Measurements from ENCODE around the gene SIGLEC6. TPM values are rescaled to one million over a fixed set of nuclear protein-coding genes. Genes with fewer than 3 reads are reported as not detected.

The SIGLEC6 gene
- total and polyA plus RNA-seq, 3 experiments from 2014 or later: not detected

GRCh38 chr19:51473009-51473707 lies 58.3 kb downstream of the SIGLEC6 start:
- Histone ChIP-seq H3K36me3 (ENCODE audit: insufficient read depth, low read length) (no peaks in the 10 kb centered on the region), H3K4me3 (ENCODE audit: low read length) (no peak overlapping the region), H3K9me3 (ENCODE audit: low read length) (no peaks in the 10 kb centered on the region), H3K27me3 (ENCODE audit: insufficient read depth, low read length, poor library complexity, severe bottlenecking) (no peaks in the 10 kb centered on the region), H3K4me1 (ENCODE audit: insufficient read depth, low read length) (no peaks in the 10 kb centered on the region), H3K27ac (ENCODE audit: low read depth, low read length) (no peak overlapping the region)
- Mint-ChIP-seq H3K4me3 (no peak overlapping the region), H3K9me3 (no peaks in the 10 kb centered on the region), H3K4me1 (no peaks in the 10 kb centered on the region), H3K27me3 (peaks cover 11 to 41% of the 10 kb centered on the region in 2 donors), H3K27ac (no peak overlapping the region), H3K36me3 (no peaks in the 10 kb centered on the region)
- POLR2A ChIA-PET: no interaction called here
- CTCF ChIA-PET: interaction anchor here (0.7 to 3.7 kb wide), 16 partner anchors 9 to 185 kb away, joined by 3 to 21 read pairs (median 3); no protein-coding TSS in a partner anchor
- DNase-seq: peak; percentile 44 to 82 (median 67)

GRCh38 chr19:51472607-51473006 lies 58.9 kb downstream of the SIGLEC6 start:
- Histone ChIP-seq H3K4me1 (ENCODE audit: insufficient read depth, low read length) (no peaks in the 10 kb centered on the region), H3K9me3 (ENCODE audit: low read length) (no peaks in the 10 kb centered on the region), H3K4me3 (ENCODE audit: low read length) (no peak overlapping the region), H3K36me3 (ENCODE audit: insufficient read depth, low read length) (no peaks in the 10 kb centered on the region), H3K27me3 (ENCODE audit: insufficient read depth, low read length, poor library complexity, severe bottlenecking) (no peaks in the 10 kb centered on the region), H3K27ac (ENCODE audit: low read depth, low read length) (no peak overlapping the region)
- Mint-ChIP-seq H3K4me3 (no peak overlapping the region), H3K4me1 (peaks cover 0 to 4% (median 0%) of the 10 kb centered on the region in 3 donors), H3K36me3 (no peaks in the 10 kb centered on the region), H3K27ac (no peak overlapping the region), H3K27me3 (peaks cover 11 to 38% of the 10 kb centered on the region in 2 donors), H3K9me3 (no peaks in the 10 kb centered on the region)
- POLR2A ChIA-PET: no interaction called here
- DNase-seq: no peak
- CTCF ChIA-PET: interaction anchor here (0.7 to 3.7 kb wide), 12 partner anchors 10 to 186 kb away, joined by 3 to 21 read pairs (median 5); no protein-coding TSS in a partner anchor

GRCh38 chr19:51471527-51471926 lies 59.9 kb downstream of the SIGLEC6 start:
- Histone ChIP-seq H3K9me3 (ENCODE audit: low read length) (no peaks in the 10 kb centered on the region), H3K36me3 (ENCODE audit: insufficient read depth, low read length) (no peaks in the 10 kb centered on the region), H3K27me3 (ENCODE audit: insufficient read depth, low read length, poor library complexity, severe bottlenecking) (no peaks in the 10 kb centered on the region), H3K27ac (ENCODE audit: low read depth, low read length) (no peak overlapping the region), H3K4me3 (ENCODE audit: low read length) (no peak overlapping the region), H3K4me1 (ENCODE audit: insufficient read depth, low read length) (no peaks in the 10 kb centered on the region)
- DNase-seq: no peak
- Mint-ChIP-seq H3K36me3 (no peaks in the 10 kb centered on the region), H3K9me3 (no peaks in the 10 kb centered on the region), H3K4me3 (no peak overlapping the region), H3K27me3 (peaks cover 11 to 36% of the 10 kb centered on the region in 2 donors), H3K27ac (no peak overlapping the region), H3K4me1 (peaks cover 0 to 5% (median 0%) of the 10 kb centered on the region in 3 donors)
- ChIA-PET CTCF (interaction anchor here (0.9 to 3.7 kb wide), 4 partner anchors 9 to 187 kb away, joined by 3 to 21 read pairs (median 4); no protein-coding TSS in a partner anchor), POLR2A (no interaction called here)

GRCh38 chr19:51470966-51471365 lies 60.5 kb downstream of the SIGLEC6 start:
- Mint-ChIP-seq H3K27ac (no peak overlapping the region), H3K4me1 (peaks cover 0 to 5% (median 0%) of the 10 kb centered on the region in 3 donors), H3K9me3 (no peaks in the 10 kb centered on the region), H3K4me3 (no peak overlapping the region), H3K27me3 (peaks cover 11 to 31% of the 10 kb centered on the region in 2 donors), H3K36me3 (no peaks in the 10 kb centered on the region)
- Histone ChIP-seq H3K4me1 (ENCODE audit: insufficient read depth, low read length) (no peaks in the 10 kb centered on the region), H3K4me3 (ENCODE audit: low read length) (no peak overlapping the region), H3K36me3 (ENCODE audit: insufficient read depth, low read length) (no peaks in the 10 kb centered on the region), H3K27me3 (ENCODE audit: insufficient read depth, low read length, poor library complexity, severe bottlenecking) (no peaks in the 10 kb centered on the region), H3K27ac (ENCODE audit: low read depth, low read length) (no peak overlapping the region), H3K9me3 (ENCODE audit: low read length) (no peaks in the 10 kb centered on the region)
- CTCF ChIA-PET: interaction anchor here (1.0 kb wide), 1 partner anchor 27 kb away, joined by 3 read pairs; no protein-coding TSS in a partner anchor
- POLR2A ChIA-PET: no interaction called here
- DNase-seq: no peak

GRCh38 chr19:51469629-51470028 lies 61.8 kb downstream of the SIGLEC6 start:
- H3K27ac Mint-ChIP-seq: no peak overlapping the region
- CTCF ChIA-PET: interaction anchor here (1.3 kb wide), 1 partner anchor 48 kb away, joined by 3 read pairs; no protein-coding TSS in a partner anchor
- H3K36me3 Mint-ChIP-seq: no peaks in the 10 kb centered on the region
- DNase-seq: no peak
- H3K27me3 Mint-ChIP-seq: peaks cover 15 to 34% of the 10 kb centered on the region in 2 donors
- no peaks in the 10 kb centered on the region for H3K9me3 Mint-ChIP-seq
- H3K4me3 ChIP-seq (ENCODE audit: low read length): no peak overlapping the region
- H3K4me1 Mint-ChIP-seq: peaks cover 0 to 5% (median 0%) of the 10 kb centered on the region in 3 donors
- no peaks in the 10 kb centered on the region for H3K4me1 ChIP-seq (ENCODE audit: insufficient read depth, low read length)
- peak overlapping the region; percentile 74 for H3K27ac ChIP-seq (ENCODE audit: low read depth, low read length)
- H3K27me3 ChIP-seq (ENCODE audit: insufficient read depth, low read length, poor library complexity, severe bottlenecking): no peaks in the 10 kb centered on the region
- H3K9me3 ChIP-seq (ENCODE audit: low read length): no peaks in the 10 kb centered on the region
- H3K36me3 ChIP-seq (ENCODE audit: insufficient read depth, low read length): no peaks in the 10 kb centered on the region
- no peak overlapping the region for H3K4me3 Mint-ChIP-seq
- POLR2A ChIA-PET: no interaction called here

- H3K9me3 Mint-ChIP-seq: no peaks in the 10 kb centered on the region
- H3K27ac Mint-ChIP-seq: no peak overlapping the region
- Histone ChIP-seq H3K9me3 (ENCODE audit: low read length) (no peaks in the 10 kb centered on the region), H3K36me3 (ENCODE audit: insufficient read depth, low read length) (no peaks in the 10 kb centered on the region), H3K4me3 (ENCODE audit: low read length) (no peak overlapping the region), H3K4me1 (ENCODE audit: insufficient read depth, low read length) (no peaks in the 10 kb centered on the region), H3K27ac (ENCODE audit: low read depth, low read length) (peak overlapping the region; percentile 74), H3K27me3 (ENCODE audit: insufficient read depth, low read length, poor library complexity, severe bottlenecking) (no peaks in the 10 kb centered on the region)
- DNase-seq: no peak
- H3K4me3 Mint-ChIP-seq: no peak overlapping the region
- peaks cover 0 to 8% (median 1%) of the 10 kb centered on the region in 3 donors for H3K4me1 Mint-ChIP-seq
- CTCF ChIA-PET: interaction anchor here (1.3 kb wide), 1 partner anchor 48 kb away, joined by 3 read pairs; no protein-coding TSS in a partner anchor
- H3K27me3 Mint-ChIP-seq: peaks cover 15 to 33% of the 10 kb centered on the region in 2 donors
- POLR2A ChIA-PET: no interaction called here
- H3K36me3 Mint-ChIP-seq: no peaks in the 10 kb centered on the region
These were observed 62.3 kb downstream of the SIGLEC6 start for GRCh38 chr19:51469162-51469561.

GRCh38 chr19:51468545-51468920 lies 62.9 kb downstream of the SIGLEC6 start:
- no peak overlapping the region for H3K4me3 ChIP-seq (ENCODE audit: low read length)
- no peaks in the 10 kb centered on the region for H3K9me3 ChIP-seq (ENCODE audit: low read length)
- Mint-ChIP-seq H3K36me3 (no peaks in the 10 kb centered on the region), H3K9me3 (no peaks in the 10 kb centered on the region), H3K4me3 (no peak overlapping the region), H3K4me1 (peaks cover 0 to 8% (median 1%) of the 10 kb centered on the region in 3 donors), H3K27me3 (peaks cover 18 to 34% of the 10 kb centered on the region in 2 donors), H3K27ac (peak overlapping the region in 2 of 8 donors; percentile 33 to 81)
- ChIA-PET CTCF (interaction anchor here (1.3 kb wide), 1 partner anchor 47 kb away, joined by 3 read pairs; no protein-coding TSS in a partner anchor), POLR2A (no interaction called here)
- DNase-seq: no peak
- H3K27ac ChIP-seq (ENCODE audit: low read depth, low read length): peak overlapping the region; percentile 74
- H3K4me1 ChIP-seq (ENCODE audit: insufficient read depth, low read length): no peaks in the 10 kb centered on the region
- no peaks in the 10 kb centered on the region for H3K27me3 ChIP-seq (ENCODE audit: insufficient read depth, low read length, poor library complexity, severe bottlenecking)
- H3K36me3 ChIP-seq (ENCODE audit: insufficient read depth, low read length): no peaks in the 10 kb centered on the region

- H3K36me3 Mint-ChIP-seq: no peaks in the 10 kb centered on the region
- ChIA-PET CTCF (no interaction called here), POLR2A (no interaction called here)
- H3K9me3 ChIP-seq (ENCODE audit: low read length): no peaks in the 10 kb centered on the region
- H3K27me3 Mint-ChIP-seq: peaks cover 20 to 37% of the 10 kb centered on the region in 2 donors
- H3K27ac Mint-ChIP-seq: peak overlapping the region in 2 of 8 donors; percentile 33 to 81
- H3K4me3 ChIP-seq (ENCODE audit: low read length): no peak overlapping the region
- H3K4me1 Mint-ChIP-seq: peaks cover 0 to 10% (median 1%) of the 10 kb centered on the region in 3 donors
- no peaks in the 10 kb centered on the region for H3K27me3 ChIP-seq (ENCODE audit: insufficient read depth, low read length, poor library complexity, severe bottlenecking)
- no peak for DNase-seq
- H3K36me3 ChIP-seq (ENCODE audit: insufficient read depth, low read length): no peaks in the 10 kb centered on the region
- H3K9me3 Mint-ChIP-seq: no peaks in the 10 kb centered on the region
- H3K4me3 Mint-ChIP-seq: no peak overlapping the region
- H3K4me1 ChIP-seq (ENCODE audit: insufficient read depth, low read length): no peaks in the 10 kb centered on the region
- peak overlapping the region; percentile 77 for H3K27ac ChIP-seq (ENCODE audit: low read depth, low read length)
These were observed 63.5 kb downstream of the SIGLEC6 start for GRCh38 chr19:51467864-51468544.

Data from CD8-positive, alpha-beta memory T cell (primary cell).